Activated B cell treated with CpG ODN at 0.5 μM for 24 hours (primary cell): ENCODE data around the gene CHRNA10. TPM values are rescaled to one million over a fixed set of nuclear protein-coding genes. Genes with fewer than 3 reads are reported as not detected.

Source experiments
- ATAC-seq: fragments of 200-7000 bp; cut with Tn5 transposase; one replicate; pipeline ENCODE4 v1.10.0; 2021; ENCODE audit warnings: low read depth, mild to moderate bottlenecking, moderate library complexity
- CTCF ChIA-PET: fragments of 350-600 bp; sonication (Branson Sonifier 250); formaldehyde crosslinking; loops from one replicate; lab custom pipeline; 2021; ENCODE audit warnings: antibody characterized with exemption; lab: Charles Lee
- POLR2A ChIA-PET: fragments of 350-600 bp; sonication (Branson Sonifier 250); formaldehyde crosslinking; loops from one replicate; lab custom pipeline; 2021; ENCODE audit warnings: antibody characterized with exemption; lab: Charles Lee
- DNase-seq: peaks from one replicate; pipeline ENCODE4 v3.0.0; 2022
- H3K27ac Mint-ChIP-seq: one replicate; pipeline ENCODE4 v1.8.0; 2020; ENCODE audit warnings: mixed read lengths
- H3K27me3 Mint-ChIP-seq: one replicate; pipeline ENCODE4 v1.8.0; 2021; ENCODE audit warnings: mixed read lengths
- H3K36me3 Mint-ChIP-seq: one replicate; pipeline ENCODE4 v1.8.0; 2021; ENCODE audit warnings: low read depth, mixed read lengths
- H3K4me1 Mint-ChIP-seq: one replicate; pipeline ENCODE4 v1.8.0; 2021; ENCODE audit warnings: mixed read lengths
- H3K4me3 Mint-ChIP-seq: one replicate; pipeline ENCODE4 v1.8.0; 2020; ENCODE audit warnings: mild to moderate bottlenecking, mixed read lengths
- H3K9me3 Mint-ChIP-seq: one replicate; pipeline ENCODE4 v1.8.0; 2020; ENCODE audit warnings: mixed read lengths
- CTCF ChIP-seq: fragments of 200-600 bp; IDR thresholded peaks from one replicate; pipeline ENCODE4 v1.8.0; 2022; ENCODE audit warnings: antibody characterized with exemption, mild to moderate bottlenecking
- intact Hi-C: fragments of 100-400 bp; cut with micrococcal nuclease; formaldehyde crosslinking; loops from one replicate; pipeline ENCODE4 v1.15.1; 2024
- total RNA-seq: library from RNA; stranded (reverse); gene quantifications from 2 replicates; pipeline ENCODE4 v1.2.3, GENCODE V29; 2022

CHRNA10 gene
- total RNA-seq, 1 donor from 2014 or later = 3.0 TPM

DNA sequence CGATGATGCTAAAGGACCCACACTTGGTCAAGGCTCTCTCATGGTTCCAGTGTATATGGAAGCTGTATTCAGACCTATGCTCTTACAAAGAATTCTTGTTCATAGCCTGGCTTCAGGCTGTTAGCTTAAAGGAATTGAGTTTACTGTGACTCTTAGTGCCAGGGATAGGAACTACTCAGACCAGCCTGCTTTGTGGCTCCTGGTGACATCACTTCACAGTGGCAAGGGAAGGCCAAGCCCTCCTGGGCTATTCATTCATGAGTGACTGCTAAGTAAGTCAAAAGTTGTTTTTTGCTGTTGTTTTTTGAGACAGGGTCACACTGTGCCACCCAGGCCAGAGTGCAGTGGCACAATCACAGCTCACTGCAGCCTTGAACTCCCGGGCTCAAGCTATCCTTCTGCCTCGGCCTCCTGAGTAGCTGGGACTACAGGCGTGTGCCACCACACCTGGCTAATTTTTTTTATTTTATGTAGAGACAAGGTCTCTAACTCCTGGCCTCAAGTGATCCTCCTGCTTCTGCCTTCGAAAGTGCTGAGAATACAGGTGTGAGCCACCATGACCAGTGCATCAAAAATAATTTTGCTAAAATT is 39.0 kb downstream of the CHRNA10 start:
- POLR2A ChIA-PET = no interaction called here
- CTCF ChIA-PET = no interaction called here
- H3K27ac Mint-ChIP-seq = no peak overlapping the region

GRCh38 chr11:3631331-3631730 is 39.9 kb downstream of the CHRNA10 start:
- Mint-ChIP-seq H3K27me3 (peaks cover 12% of the 10 kb centered on the region), H3K4me1 (no peaks in the 10 kb centered on the region), H3K36me3 (no peaks in the 10 kb centered on the region), H3K27ac (no peak overlapping the region), H3K9me3 (no peaks in the 10 kb centered on the region), H3K4me3 (no peak overlapping the region)
- ChIA-PET CTCF (no interaction called here), POLR2A (no interaction called here)
- ATAC-seq = no peak
- TF ChIP-seq CTCF = no peak
- DNase-seq = no peak
- intact Hi-C loops = no loop called here

More for the DNA sequence above, 39.0 kb downstream of the CHRNA10 start:
- H3K9me3 Mint-ChIP-seq = no peaks in the 10 kb centered on the region
- DNase-seq = no peak
- no peak for ATAC-seq
- no peaks in the 10 kb centered on the region for H3K36me3 Mint-ChIP-seq
- no peaks in the 10 kb centered on the region for H3K4me1 Mint-ChIP-seq
- H3K27me3 Mint-ChIP-seq = peaks cover 15% of the 10 kb centered on the region
- TF ChIP-seq CTCF = no peak
- no peak overlapping the region for H3K4me3 Mint-ChIP-seq
- intact Hi-C loops = no loop called here

GRCh38 chr11:3627291-3627690 is 43.9 kb downstream of the CHRNA10 start:
- H3K27ac Mint-ChIP-seq = no peak overlapping the region
- peaks cover 6% of the 10 kb centered on the region for H3K27me3 Mint-ChIP-seq
- ChIA-PET CTCF (no interaction called here), POLR2A (no interaction called here)
- no peak overlapping the region for H3K4me3 Mint-ChIP-seq
- H3K9me3 Mint-ChIP-seq = no peaks in the 10 kb centered on the region
- no peaks in the 10 kb centered on the region for H3K4me1 Mint-ChIP-seq
- no peaks in the 10 kb centered on the region for H3K36me3 Mint-ChIP-seq
- no peak for ATAC-seq
- intact Hi-C loops = no loop called here
- DNase-seq = no peak
- TF ChIP-seq CTCF = no peak

DNA sequence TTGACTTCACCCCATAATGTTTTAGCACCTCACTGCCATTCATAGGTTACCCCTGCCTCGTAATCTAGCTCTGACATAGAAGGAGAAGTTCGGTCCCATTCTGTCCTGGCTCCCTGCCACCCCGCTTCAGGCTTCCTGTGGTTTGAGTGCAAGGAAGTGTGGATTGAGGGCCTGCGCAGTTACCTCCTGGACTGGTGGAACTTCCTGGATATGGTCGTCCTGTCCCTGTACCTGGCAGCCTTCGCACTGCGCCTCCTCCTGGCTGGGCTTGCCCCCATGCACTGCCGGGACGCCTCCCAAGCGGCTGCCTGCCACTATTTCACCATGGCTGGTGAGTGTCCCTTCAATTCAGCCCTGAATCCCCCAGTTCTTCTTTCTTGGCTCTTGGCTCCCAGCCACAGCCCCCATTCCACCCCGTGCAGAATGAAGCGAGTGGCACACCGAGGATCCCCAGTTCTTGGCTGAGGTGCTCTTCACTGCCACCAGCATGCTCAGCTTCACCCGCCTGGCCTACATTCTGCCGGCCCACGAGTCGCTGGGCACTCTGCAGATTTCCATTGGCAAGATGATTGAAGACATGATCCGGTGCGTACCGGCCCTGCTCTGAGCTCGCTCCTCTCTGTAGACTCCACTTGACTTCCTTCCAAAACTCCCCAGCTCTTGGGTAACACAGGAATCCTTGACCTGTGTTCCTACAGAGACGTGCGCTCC is 44.8 kb downstream of the CHRNA10 start:
- POLR2A ChIA-PET = no interaction called here
- no peak for TF ChIP-seq CTCF
- intact Hi-C loops = no loop called here
- Mint-ChIP-seq H3K9me3 (no peaks in the 10 kb centered on the region), H3K27me3 (peaks cover 6% of the 10 kb centered on the region), H3K27ac (no peak overlapping the region), H3K4me1 (no peaks in the 10 kb centered on the region), H3K36me3 (no peaks in the 10 kb centered on the region), H3K4me3 (no peak overlapping the region)
- no peak for ATAC-seq
- CTCF ChIA-PET = no interaction called here
- DNase-seq = no peak

GRCh38 chr11:3623767-3624458 is 47.3 kb downstream of the CHRNA10 start:
- Mint-ChIP-seq H3K4me3 (no peak overlapping the region), H3K4me1 (no peaks in the 10 kb centered on the region), H3K9me3 (no peaks in the 10 kb centered on the region), H3K36me3 (no peaks in the 10 kb centered on the region), H3K27me3 (peaks cover 5% of the 10 kb centered on the region), H3K27ac (no peak overlapping the region)
- no peak for DNase-seq
- no peak for ATAC-seq
- CTCF ChIA-PET = no interaction called here
- intact Hi-C loops = no loop called here
- TF ChIP-seq CTCF = no peak
- POLR2A ChIA-PET = no interaction called here
